GM21786 (cell line): ENCODE results near the gene TMTC1.

Experiments
- ATAC-seq: cut with Tn5 transposase; IDR thresholded peaks from one replicate; pipeline ENCODE4 v1.9.1; 2021; ENCODE audit not compliant: unreplicated experiment

Gene TMTC1

DNA sequence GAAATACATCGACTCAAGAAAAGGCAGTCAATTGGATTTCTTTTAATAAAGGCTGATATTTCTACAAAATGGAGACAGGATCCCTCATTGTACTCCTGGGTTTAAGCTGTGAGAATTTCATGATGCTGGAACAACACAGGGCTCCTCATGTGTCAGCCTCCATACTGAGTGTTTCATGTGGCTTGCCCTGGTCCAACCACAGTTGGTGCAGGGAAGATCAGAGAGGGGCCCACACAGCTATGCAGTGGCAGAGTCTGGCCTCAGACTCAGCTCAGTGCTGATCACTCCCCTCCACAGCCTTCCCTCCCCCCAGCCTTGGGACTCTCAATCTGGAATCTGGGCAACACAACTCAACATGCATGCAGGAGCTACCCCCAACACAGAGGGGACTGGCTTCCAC lies 163.7 kb downstream of the TMTC1 start:
- no peak for ATAC-seq

GRCh38 chr12:29617407-29617803 lies 166.3 kb downstream of the TMTC1 start:
- no peak for ATAC-seq

GRCh38 chr12:29616664-29617406 lies 166.9 kb downstream of the TMTC1 start:
- ATAC-seq: no peak

DNA sequence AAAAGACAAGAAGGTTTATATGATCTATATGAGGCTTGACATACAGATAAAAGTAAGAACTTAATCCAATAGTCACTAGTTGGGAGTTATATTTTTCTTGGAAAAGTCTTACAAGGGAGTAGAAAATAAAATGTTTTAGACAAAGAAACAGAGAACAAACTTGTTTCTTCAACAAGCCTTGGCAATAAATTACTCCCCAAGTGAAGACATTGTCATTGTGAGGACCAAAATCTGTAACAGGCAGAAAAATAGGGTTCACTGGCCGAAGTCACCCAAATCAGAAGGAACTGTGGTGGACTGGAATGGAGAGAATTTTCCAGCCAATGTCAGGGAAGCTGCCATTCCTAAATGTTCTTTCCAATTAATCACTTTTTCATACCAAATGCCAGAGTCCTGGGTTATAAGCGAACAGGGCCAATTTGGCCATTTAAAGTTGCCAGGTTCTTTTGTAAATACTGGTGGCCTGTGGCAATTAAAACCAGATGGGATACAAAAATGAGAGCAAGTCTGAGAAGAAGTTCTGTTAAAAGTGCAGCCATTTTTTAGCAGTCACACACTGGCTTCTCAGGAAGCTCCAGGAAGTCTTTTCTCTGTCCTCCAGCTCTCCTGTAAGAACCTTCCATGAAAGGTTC lies 168.9 kb downstream of the TMTC1 start:
- ATAC-seq: no peak

GRCh38 chr12:29612912-29613311 lies 170.8 kb downstream of the TMTC1 start:
- ATAC-seq: no peak

- ATAC-seq: no peak
These were observed 171.8 kb downstream of the TMTC1 start for GRCh38 chr12:29611906-29612305.

DNA sequence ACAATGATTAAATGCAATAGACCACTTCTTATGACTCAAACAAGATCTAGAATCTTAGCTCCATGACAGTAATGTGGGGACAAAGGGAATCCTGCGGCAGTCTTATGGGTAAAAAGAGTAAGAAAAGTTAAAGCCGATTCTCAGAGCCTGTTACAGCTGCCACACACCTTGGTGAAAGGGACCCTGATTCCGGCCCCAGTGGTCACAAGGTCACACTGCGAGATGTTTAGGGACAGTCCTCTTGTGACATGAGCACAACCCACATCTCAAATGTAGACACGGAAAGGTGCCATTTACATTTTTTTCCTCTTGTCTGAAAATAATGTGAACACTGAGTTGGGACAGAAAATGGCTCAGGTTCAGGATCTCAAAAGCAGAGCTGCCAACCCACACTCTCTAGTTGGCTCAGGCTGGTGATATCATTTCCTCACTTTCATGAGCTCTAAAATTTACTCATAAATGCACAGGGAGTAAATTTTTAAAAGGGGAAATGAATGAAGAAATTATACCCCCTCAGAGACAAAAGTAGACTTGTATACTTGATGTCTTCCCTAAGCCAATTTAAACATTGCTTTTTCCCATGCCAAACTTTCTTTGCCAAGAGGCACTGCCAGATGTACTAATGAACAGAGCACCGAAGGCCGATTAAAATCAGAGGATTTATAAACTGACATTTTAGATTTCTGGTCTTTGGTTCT lies 173.1 kb downstream of the TMTC1 start:
- ATAC-seq: no peak

- no peak for ATAC-seq
These were observed 174.1 kb downstream of the TMTC1 start for GRCh38 chr12:29609431-29610215.

- ATAC-seq: no peak
These were observed 175.2 kb downstream of the TMTC1 start for GRCh38 chr12:29608581-29608980.

GRCh38 chr12:29599381-29599780 lies 184.4 kb downstream of the TMTC1 start:
- ATAC-seq: no peak

DNA sequence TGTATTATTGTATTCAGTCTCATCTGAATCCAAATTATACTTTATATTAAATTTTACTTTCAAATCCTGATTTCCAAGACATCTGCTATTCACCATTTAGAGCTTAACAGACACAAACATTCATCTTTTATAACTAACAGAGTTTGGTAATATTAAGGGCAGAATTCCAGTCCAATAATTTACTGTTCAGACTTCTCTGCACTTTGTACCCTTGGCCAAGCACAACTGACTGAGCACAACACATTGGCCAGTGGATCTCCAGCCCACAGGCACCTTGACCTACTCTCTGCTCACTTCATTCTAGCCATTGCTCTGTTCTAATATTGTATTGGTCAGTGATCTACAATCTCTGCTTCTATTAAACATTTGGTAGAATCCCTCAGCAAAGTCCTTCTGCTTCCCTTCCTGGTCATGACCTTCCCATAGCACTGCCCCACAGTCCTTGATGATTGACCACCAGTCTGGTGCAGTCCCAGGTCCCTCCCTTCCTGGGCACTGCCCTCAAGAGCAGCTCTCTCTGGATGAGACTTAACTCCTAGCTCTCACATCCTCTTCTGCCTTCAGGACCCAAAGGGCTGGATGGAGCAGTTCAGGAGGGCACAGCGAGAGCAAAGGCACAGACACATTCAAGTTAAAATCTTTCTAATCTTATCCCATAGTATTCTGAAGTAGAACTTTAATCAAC lies 188.5 kb downstream of the TMTC1 start:
- no peak for ATAC-seq

DNA sequence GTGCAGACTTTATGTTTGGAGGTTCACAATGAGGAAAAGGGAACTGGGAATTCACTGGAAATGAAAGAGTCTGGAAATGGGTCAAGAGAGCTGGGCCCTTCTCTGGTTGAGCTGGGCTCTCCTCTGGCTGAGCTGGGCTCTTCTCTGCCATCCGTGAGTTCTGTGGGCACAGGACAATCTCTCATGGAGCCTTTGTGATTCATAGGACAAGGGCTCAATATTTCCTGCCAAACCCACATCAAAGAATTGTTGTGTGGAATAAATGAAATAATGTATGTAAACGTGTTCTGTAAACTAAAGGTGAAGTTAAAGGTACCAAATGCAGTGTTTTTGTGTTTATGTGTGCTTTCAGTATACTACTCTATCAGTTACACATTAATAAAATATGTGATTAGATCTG lies 190.7 kb downstream of the TMTC1 start:
- ATAC-seq: no peak

GRCh38 chr12:29591140-29592020 lies 192.4 kb downstream of the TMTC1 start:
- no peak for ATAC-seq

DNA sequence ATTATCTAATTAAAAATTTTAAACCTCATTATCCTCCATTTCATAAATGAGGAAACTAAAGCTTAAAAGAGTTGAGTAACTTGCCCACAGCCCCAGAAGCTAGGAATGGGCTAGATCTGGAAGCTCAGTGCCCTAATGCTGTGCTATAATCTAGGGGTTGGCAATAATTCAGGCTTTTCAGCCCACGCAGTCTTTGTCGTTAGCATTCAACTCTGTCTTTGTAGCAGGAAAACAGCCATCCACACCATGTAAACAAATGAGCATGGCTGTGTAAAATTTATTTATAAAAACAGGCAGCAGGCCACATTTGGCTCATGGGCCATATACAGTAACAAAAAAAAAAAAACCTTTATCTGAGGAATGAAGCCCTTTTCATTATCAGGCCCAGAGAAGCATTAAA lies 193.9 kb downstream of the TMTC1 start:
- ATAC-seq: no peak

GRCh38 chr12:29589286-29589820 lies 194.4 kb downstream of the TMTC1 start:
- ATAC-seq: no peak

DNA sequence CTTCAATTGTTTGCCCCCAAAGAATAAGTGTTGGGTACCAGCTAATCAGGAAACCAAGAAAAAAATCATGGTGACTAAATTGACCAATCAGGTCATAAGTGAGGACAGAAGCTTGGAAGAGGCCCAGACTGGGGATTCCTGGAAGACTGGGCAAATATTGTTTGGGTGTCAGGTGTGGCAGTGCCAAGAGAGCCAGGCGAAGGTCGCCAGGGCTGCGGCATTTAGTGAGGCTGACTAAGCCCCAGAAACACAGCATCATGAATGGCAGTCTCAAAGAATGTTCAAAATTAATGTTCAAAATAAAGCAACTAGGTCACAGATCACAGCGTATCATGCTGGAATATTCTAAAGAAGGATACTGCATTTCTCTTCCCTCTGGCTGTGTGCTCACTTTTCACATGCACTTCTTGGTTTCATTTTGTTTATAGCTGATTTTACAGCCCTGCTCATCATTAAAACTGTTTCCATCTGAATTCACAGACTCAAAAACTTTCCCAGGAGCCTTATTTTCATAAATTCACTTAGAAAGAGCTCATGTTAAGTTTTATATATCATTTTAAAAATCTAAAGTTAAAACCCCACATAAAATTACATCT lies 201.0 kb downstream of the TMTC1 start:
- no peak for ATAC-seq

- no peak for ATAC-seq
These were observed 201.6 kb downstream of the TMTC1 start for GRCh38 chr12:29582146-29582545.

GRCh38 chr12:29581631-29582030 lies 202.1 kb downstream of the TMTC1 start:
- no peak for ATAC-seq

- no peak for ATAC-seq
These were observed 202.8 kb downstream of the TMTC1 start for GRCh38 chr12:29580971-29581370.
